ENCODE data around the gene SEMA4D. TPM values are rescaled to one million over a fixed set of nuclear protein-coding genes. Genes with fewer than 3 reads are reported as not detected.

The SEMA4D gene
- total RNA-seq, 2 donors from 2014 or later: 18.9 to 21.2 TPM

GRCh38 chr9:89460551-89460950 is 37.4 kb downstream of the SEMA4D start:
- no peak for DNase-seq
- intact Hi-C loops (cut with DNase I, micrococcal nuclease): no loop called here
- ATAC-seq: no peak

- ATAC-seq (no peak), DNase-seq (no peak)
- intact Hi-C loops (cut with DNase I, micrococcal nuclease): no loop called here
Measured at GRCh38 chr9:89458768-89459496, 39.0 kb downstream of the SEMA4D start.

DNA sequence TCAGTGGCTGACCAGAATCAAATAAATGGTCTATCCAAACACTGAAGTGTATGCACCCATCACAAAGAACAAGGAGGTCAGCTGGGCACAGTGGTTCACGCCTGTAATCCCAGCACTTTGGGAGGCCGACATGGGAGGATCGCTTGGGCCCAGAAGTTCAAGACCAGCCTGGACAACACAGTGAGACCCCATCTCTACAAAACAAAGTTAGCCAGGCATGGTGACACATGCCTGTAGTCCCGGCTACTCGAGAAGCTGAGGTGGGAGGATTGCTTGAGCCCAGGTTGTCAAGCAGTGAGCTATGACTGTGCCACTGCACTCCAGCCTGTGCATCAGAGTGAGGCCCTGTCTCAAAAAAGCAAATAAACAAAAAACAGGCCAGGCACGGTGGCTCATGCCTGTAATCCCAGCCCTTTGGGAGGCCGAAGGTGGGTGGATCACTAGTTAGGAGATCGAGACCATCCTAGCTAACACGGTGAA is 40.5 kb downstream of the SEMA4D start:
- no peak for ATAC-seq
- intact Hi-C loops (cut with DNase I, micrococcal nuclease): no loop called here
- DNase-seq: no peak

DNA sequence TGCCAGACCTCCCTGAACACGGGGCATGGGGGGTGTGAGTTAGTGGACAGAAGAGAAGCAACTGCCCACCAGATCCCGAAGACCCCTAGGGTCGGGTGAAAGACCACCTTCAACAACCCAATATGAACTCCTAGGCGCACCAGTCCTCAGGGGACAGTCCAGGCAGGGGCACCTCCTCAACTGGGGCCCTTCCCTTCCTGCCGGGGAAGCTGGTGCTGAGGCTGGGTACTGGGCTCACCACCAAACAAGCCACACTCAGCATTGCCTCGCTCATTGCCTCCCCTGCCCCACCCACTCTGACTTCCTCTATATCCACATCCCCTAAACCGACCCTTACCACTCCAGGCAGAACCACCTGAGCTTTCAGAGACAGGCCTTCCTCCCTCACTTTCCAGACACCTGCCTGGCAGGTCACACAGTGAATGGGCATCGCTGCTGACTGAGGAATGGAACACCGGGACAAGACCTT is 42.5 kb downstream of the SEMA4D start:
- DNase-seq: no peak
- ATAC-seq: no peak

DNA sequence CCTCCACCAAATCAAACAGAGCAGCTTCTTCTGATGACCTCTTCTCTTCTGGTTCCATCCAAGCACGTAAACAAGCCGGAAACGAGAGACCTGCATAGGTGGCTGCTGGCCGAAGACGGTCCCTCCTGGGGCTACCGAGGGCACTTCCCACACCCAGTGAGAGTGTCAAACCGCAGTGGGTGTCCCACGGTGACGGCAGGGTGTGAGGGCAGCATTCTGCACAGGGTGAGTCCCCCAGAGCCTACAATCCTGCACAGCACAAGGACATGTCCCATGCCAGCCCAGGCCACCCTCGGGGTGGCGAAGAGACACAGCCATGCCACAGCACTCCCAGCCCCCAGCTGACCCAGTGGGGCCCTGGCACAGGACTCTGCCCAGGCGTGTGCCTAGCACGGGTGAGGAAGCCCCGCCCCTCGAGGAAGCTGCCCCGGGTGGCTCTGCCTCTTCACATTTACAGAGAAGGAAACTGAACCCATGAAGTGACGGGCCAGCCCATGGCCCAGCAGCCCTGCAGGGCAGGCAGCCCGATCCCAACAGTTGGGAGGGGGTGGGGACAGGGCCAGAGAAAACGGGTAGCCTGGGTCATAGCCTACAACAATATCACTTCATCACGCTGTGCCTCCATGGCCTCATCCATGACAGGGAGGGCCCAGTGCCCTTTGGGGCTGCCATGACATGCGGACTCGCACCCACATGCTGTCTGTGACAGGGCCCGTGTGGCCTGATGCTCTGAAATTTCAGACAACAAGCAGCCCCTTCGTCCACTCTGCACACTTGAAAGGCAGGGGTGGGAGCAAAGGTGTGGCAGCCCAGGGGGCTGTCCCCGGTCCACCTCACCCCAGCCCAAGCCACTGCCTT is 43.2 kb downstream of the SEMA4D start:
- DNase-seq: no peak
- ATAC-seq: peak; percentile 37

More for the DNA sequence above, 42.5 kb downstream of the SEMA4D start:
- intact Hi-C loops (cut with DNase I, micrococcal nuclease): no loop called here

GRCh38 chr9:89453452-89453851 is 44.5 kb downstream of the SEMA4D start:
- DNase-seq (no peak), ATAC-seq (no peak)
- intact Hi-C loops (cut with DNase I, micrococcal nuclease): no loop called here

More for the DNA sequence above, 43.2 kb downstream of the SEMA4D start:
- intact Hi-C loops (cut with DNase I, micrococcal nuclease): no loop called here

DNA sequence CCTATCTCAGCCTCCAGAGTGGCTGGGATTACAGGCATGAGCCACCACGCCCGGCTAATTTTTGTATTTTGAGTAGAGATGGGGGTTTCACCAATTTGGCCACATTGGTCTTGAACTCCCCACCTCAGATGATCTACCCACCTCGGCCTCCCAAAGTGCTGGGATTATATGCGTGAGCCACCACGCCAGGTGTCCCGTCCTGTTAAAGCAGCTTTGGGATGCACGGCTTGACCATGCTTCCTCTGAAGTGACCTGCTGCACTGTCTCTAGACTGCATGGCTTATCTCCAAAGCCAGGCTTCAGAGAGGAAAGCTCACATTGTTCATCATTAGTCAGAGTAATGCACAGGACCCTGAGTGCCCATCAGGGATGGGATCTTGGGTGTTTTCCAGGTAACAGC is 45.4 kb downstream of the SEMA4D start:
- intact Hi-C loops (cut with DNase I, micrococcal nuclease): no loop called here
- ATAC-seq (no peak), DNase-seq (no peak)

GRCh38 chr9:89450213-89450612 is 47.7 kb downstream of the SEMA4D start:
- DNase-seq (no peak), ATAC-seq (no peak)
- intact Hi-C loops (cut with DNase I, micrococcal nuclease): no loop called here

DNA sequence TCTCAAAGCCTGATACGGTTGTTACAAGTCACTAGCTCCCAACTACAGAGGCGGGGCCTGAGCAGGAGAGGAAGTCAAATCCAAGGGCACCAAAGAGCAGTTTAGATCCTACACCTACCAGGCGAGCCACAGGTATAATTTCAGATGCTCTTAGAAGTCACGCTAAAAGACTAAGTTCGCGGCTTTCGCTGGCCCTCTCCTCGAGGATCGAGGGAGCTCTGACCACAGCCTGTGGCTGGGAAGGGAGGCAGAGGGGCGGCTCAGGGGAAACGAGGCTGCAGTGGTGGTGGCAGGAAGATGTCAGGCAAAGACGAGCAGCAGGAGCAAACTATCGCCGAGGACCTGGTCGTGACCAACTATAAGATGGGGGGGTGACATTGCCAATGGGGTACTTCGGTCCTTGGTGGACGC is 48.6 kb downstream of the SEMA4D start:
- no peak for ATAC-seq
- intact Hi-C loops (cut with DNase I, micrococcal nuclease): no loop called here
- no peak for DNase-seq

- DNase-seq (no peak), ATAC-seq (no peak)
- intact Hi-C loops (cut with DNase I, micrococcal nuclease): no loop called here
Measured at GRCh38 chr9:89448821-89449220, 49.1 kb downstream of the SEMA4D start.

- no peak for ATAC-seq
- intact Hi-C loops (cut with DNase I, micrococcal nuclease): no loop called here
- DNase-seq: no peak
Measured at GRCh38 chr9:89448381-89448780, 49.5 kb downstream of the SEMA4D start.

DNA sequence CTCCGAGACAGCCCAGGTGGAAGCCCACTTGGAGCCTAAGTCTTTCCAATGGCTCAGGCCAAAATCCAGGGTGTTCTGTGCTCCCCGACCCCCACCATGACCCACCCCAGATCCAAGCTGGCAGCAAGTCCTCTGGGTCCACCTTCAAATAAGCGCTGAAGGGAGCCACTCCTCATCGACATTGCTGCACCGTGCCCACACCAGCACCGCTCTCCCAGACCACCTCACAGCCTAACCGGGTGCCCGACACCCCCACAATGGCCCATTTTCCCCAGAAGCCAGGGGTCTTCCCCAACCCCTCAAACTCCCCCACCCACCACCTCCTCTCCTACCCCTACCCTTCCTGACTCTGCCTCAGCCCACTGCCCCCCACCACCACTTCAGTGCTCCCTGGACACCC is 50.5 kb downstream of the SEMA4D start:
- DNase-seq (no peak), ATAC-seq (no peak)
- intact Hi-C loops (cut with DNase I, micrococcal nuclease): no loop called here

GRCh38 chr9:89446961-89447310 is 51.0 kb downstream of the SEMA4D start:
- no peak for DNase-seq
- intact Hi-C loops (cut with DNase I, micrococcal nuclease): no loop called here
- ATAC-seq: no peak

- intact Hi-C loops (cut with DNase I, micrococcal nuclease): no loop called here
- no peak for ATAC-seq
- DNase-seq: no peak
Measured at GRCh38 chr9:89446261-89446960, 51.5 kb downstream of the SEMA4D start.

GRCh38 chr9:89445801-89446251 is 52.1 kb downstream of the SEMA4D start:
- DNase-seq: no peak
- intact Hi-C loops (cut with DNase I, micrococcal nuclease): no loop called here
- no peak for ATAC-seq

- intact Hi-C loops (cut with DNase I, micrococcal nuclease): no loop called here
- DNase-seq: no peak
Measured at GRCh38 chr9:89444925-89445765, 52.8 kb downstream of the SEMA4D start.

DNA sequence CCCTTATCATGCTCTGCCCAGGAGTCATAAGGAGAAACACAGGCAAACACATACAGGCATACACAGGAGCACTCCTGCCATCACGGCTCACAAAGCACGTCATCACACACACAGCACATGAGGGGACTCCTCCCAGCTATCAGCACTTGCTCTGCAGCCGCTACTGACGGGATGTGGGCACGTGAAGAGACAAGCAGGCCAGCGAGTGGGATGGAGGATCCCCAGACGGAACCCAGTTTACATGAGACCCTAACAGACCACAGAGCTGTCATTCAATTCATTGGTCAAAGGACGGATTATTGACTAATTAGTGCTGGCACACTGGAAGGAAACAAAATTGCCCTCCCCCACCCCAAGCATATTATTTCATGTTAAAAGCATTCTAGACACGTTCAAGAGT is 53.6 kb downstream of the SEMA4D start:
- intact Hi-C loops (cut with DNase I, micrococcal nuclease): no loop called here
- ATAC-seq (no peak), DNase-seq (no peak)

More at GRCh38 chr9:89444925-89445765, 52.8 kb downstream of the SEMA4D start:
- ATAC-seq: no peak

- peak; percentile 73 for ATAC-seq
- DNase-seq: no peak
- intact Hi-C loops (cut with DNase I, micrococcal nuclease): no loop called here
Measured at GRCh38 chr9:89442981-89443814, 54.7 kb downstream of the SEMA4D start.
